Cardiac fibroblast (primary cell): ENCODE data around the gene ATP8A2.
"Not testable (repeated sequence)": the region's sequence is repeated elsewhere in the genome, so short reads cannot be mapped to it uniquely, and the experiment has no call there.

ENCODE experiments used
- DNase-seq, 2 donors: peaks; one replicate each; pipeline versions ENCODE4 v3.0.0 to v3.0.0-alpha.2; 2010; ENCODE audit warnings: low read depth in 2 of 2
- H3K4me3 ChIP-seq, 2 donors: replicated peaks in 1 of 2; 1 replicate in 1 of 2; 2 replicates in 1 of 2; pipeline ENCODE4 v1.5.1; 2011; ENCODE audit warnings: low read depth in 2 of 2, low read length in 2 of 2, mild to moderate bottlenecking in 2 of 2, moderate library complexity in 1 of 2
- TF ChIP-seq, protein P1 (sequence below): IDR thresholded peaks from one replicate; pipeline ENCODE4 v1.5.1; 2011; ENCODE audit warnings: low read depth, mild to moderate bottlenecking, low read length, inconsistent platforms

Gene ATP8A2

DNA sequence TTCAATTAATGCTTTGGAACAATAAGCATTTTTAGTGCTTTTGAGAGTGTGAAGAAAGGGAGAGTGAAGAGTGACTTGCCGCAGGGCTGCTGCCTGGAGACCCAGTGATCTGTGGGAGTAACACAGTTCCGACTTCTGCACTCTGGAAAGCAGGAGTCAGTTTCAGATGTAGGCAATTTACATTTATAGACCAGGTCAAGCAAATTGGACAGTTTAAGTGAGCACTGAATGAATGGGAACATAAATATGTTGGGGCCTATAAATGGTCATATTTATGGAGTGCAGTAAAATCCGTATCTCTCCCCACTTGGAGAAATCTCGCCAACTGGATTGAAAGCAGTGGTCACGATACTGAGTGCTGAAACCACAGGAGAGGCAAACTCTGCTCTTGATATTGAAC is 689.5 kb downstream of the ATP8A2 start:
- DNase-seq: no peak
- no peak overlapping the region for H3K4me3 ChIP-seq
- TF ChIP-seq, protein P1, sequence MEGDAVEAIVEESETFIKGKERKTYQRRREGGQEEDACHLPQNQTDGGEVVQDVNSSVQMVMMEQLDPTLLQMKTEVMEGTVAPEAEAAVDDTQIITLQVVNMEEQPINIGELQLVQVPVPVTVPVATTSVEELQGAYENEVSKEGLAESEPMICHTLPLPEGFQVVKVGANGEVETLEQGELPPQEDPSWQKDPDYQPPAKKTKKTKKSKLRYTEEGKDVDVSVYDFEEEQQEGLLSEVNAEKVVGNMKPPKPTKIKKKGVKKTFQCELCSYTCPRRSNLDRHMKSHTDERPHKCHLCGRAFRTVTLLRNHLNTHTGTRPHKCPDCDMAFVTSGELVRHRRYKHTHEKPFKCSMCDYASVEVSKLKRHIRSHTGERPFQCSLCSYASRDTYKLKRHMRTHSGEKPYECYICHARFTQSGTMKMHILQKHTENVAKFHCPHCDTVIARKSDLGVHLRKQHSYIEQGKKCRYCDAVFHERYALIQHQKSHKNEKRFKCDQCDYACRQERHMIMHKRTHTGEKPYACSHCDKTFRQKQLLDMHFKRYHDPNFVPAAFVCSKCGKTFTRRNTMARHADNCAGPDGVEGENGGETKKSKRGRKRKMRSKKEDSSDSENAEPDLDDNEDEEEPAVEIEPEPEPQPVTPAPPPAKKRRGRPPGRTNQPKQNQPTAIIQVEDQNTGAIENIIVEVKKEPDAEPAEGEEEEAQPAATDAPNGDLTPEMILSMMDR: no peak

DNA sequence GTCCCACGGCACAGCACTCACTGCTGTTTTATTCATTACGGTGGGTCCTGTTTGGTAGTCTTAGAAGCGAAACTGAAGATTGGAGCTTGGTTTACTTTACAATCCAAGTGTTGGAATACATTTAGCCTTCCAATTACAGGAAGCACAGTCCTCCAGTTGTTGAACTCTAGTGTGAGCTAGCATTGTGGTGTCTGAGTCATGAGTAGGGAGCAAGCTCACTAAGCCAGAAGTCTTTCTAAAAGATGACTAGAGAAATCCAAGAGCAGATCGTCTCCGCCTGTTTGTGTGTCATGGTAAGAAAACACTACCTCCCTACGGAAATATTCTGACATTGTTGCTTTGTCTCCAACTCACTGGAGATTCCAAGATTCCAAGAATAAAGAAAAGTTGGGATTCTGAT is 690.2 kb downstream of the ATP8A2 start:
- DNase-seq: peak; percentile 67 to 75
- H3K4me3 ChIP-seq: no peak overlapping the region
- TF ChIP-seq, protein P1: no peak

DNA sequence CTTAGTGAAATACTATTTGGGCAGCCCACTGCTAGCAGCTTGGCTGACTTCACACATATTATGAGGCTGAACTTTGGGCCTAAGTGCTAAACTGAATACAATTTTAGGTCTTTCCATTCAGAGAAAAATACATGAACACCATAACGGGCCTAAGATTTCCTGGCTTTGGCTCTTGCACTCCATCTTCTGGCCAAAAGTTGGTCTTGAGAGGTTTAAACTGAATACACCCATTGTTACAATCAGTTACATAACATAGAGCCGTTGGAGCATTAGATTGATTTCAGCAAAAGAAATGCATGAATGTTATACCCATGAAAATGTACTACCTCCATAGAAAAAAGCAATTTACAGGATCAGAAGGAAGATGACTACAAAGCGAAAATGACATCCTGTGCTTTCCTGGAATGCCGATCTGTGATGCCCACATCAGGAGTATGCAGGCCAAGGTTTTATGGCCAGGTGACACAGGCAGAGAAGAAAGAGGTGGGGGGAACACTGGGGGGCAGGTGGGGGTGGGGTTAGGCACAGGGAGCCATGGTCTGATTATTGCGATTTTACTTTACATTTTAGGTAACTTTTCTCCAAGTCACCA is 691.2 kb downstream of the ATP8A2 start:
- no peak overlapping the region for H3K4me3 ChIP-seq
- peak; percentile 66 to 78 for DNase-seq
- TF ChIP-seq, protein P1: peak; percentile 66

DNA sequence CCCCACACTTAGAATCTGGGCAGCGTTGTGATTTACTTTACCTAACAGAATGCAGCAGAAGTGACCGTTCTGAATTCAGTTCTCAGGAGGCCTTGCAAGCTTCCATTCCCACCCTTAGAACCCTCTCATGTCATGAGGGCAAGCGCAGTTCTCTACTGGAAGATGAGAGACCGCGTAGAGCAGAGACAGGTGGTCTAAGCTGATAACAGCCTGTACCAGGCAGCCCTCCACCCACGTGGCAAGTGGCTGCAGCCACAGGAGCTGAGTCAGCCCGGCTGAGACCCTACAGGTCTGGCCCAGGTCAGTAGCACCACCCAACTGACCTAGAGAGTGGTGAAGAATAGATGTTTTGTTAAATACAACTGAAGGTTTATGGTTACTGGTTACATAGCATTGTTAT is 694.7 kb downstream of the ATP8A2 start:
- not testable (repeated sequence) for H3K4me3 ChIP-seq, DNase-seq

DNA sequence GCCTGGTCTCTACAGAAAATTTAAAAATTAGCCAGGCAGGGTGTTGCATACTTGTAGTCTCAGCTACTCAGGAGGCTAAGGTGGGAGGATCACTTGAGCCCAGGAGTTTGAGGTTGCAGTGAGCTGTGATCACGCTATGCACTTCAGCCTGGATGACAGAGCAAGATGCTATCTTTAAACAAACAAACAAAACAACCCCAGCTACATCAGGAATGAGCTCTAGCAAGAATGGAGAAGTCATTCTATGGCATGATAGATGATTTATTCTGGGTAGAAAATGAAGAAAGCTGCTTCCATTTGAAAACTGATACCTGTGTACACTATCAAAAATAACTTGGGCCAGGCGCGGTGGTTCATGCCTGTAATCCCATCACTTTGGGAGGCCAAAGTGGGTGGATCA is 695.8 kb downstream of the ATP8A2 start:
- TF ChIP-seq, protein P1: no peak
- no peak overlapping the region for H3K4me3 ChIP-seq
- DNase-seq: no peak

DNA sequence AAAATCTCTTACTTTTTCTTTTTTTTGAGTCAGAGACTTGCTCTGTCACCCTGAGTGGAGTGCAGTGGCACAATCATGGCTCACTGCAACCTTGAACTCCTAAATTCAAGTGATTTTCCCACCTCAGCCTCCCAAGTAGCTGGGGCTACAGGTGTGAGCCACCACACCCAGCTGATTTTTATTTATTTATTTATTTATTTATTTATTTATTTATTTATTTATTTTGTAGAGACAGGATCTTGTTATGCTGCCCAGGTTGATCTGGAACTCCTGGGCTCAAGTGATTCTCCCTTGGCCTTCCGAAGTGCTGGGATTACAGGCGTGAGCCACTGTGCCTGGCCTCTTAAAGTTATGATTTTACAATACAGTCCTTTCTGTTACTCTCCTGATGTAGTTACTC is 696.6 kb downstream of the ATP8A2 start:
- H3K4me3 ChIP-seq, DNase-seq: not testable (repeated sequence)

DNA sequence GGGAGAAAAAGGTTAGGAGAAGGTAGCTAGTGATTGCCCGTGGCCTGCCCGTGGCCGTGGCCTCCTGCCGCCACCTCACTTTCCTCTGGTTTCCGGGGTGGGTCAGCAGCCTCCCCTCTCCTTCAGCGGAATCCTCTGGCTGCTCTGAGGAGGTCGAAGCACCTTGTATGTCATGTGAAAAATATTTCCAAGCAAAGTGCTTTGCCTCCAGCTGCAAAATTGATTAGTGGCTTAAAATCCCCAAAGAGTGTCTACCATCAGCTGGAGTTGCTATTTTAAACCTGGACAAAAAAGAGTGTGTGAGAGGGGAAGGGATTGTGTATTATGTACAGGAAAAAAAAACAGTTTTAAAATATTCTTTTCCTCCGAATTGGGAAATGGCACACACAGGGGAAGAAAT is 697.9 kb downstream of the ATP8A2 start:
- DNase-seq, H3K4me3 ChIP-seq: not testable (repeated sequence)

DNA sequence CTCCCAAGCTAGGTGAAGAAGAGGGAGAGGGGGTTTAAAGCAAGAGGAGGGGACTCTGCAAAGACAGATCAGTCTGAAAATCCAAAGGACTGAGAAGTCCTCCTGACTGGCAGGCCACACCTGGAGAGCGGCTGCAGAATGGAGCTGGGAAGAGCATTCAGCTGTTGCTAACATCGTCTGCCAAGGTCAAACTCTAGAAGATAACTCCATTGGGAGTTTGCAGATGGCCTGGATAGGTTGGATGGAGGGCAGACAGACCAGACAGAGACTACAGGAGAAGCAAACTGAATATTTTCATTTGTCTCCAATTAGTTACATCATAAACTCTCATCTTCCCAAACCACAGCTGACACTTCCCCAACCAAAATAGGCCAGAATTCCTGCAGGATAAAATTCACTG is 699.9 kb downstream of the ATP8A2 start:
- TF ChIP-seq, protein P1: no peak
- DNase-seq: no peak
- H3K4me3 ChIP-seq: no peak overlapping the region

DNA sequence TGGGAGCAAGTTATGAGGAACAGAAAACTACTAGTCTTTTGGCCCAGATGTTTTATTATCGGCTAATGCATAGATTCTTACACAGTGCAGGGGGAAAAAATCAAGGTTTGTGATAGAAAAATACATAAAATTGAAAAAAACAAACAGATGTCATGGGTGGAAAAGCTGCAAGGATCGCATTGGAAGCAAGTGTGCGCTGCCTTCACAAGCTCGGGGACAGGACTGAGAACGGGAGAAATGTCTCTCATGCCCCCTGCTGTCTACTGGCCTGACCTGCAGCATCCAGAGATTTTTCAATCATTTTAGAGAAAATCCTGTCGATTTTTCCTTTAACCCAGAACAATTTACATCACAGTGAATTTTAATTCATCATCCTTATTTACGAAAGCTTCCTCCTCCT is 700.6 kb downstream of the ATP8A2 start:
- not testable (repeated sequence) for H3K4me3 ChIP-seq
- DNase-seq: peak in 1 of 2 donors; percentile 13
